Right lobe of liver (tissue), 4 donors: ENCODE results near the gene PIEZO2.

ENCODE experiments used
- CTCF ChIP-seq, 4 donors: fragments of 200-600 bp in 3 of 4; fragments of 450-650 bp in 1 of 4; IDR thresholded peaks; one replicate each; pipeline versions ENCODE4 v1.5.1 to v1.8.0; 2016 to 2022; ENCODE audit warnings: antibody characterized with exemption in 4 of 4, mild to moderate bottlenecking in 2 of 4
- POLR2A ChIP-seq: fragments of 450-650 bp; IDR thresholded peaks from one replicate; pipeline ENCODE4 v1.6.1; 2017; ENCODE audit warnings: antibody characterized with exemption, mild to moderate bottlenecking
- donor health status: DM: no; HTN: no; CAD: no.
- donor health status: DM: no; HTN: no; CAD: no.
- donor health status: DM: no; HTN: yes; CAD: no.

- TF ChIP-seq CTCF (IDR thresholded peaks at IDR 0.05) (no peak), POLR2A (no peak)
These were observed 256.6 kb downstream of the PIEZO2 start for GRCh38 chr18:10892786-10893185.
